GM23338 (cell line): ENCODE measurements around the gene SH3GL3. TPM values are rescaled to one million over a fixed set of nuclear protein-coding genes. Genes with fewer than 3 reads are reported as not detected.

Experiments used
- ATAC-seq: fragments of 200-7000 bp; cut with Tn5 transposase; 3 replicates; pipeline ENCODE4 v1.9.1; 2020
- DNase-seq: peaks from one replicate; pipeline ENCODE4 v3.0.0-alpha.2; 2015; ENCODE audit warnings: low spot score
- H2AFZ ChIP-seq: fragments of 200-600 bp; sonication (generic); 2 replicates; pipeline ENCODE4 v1.8.0; 2016; ENCODE audit warnings: antibody characterized with exemption, mild to moderate bottlenecking, moderate library complexity
- H3F3A ChIP-seq: fragments of 200-600 bp; sonication (generic); replicated peaks from 2 replicates; pipeline ENCODE4 v1.8.0; 2017; ENCODE audit warnings: antibody characterized with exemption, mixed run types, low read depth
- H3K27ac ChIP-seq: fragments of 200-600 bp; sonication (generic); 2 replicates; pipeline ENCODE4 v1.6.1; 2016; ENCODE audit warnings: low read depth
- H3K27me3 ChIP-seq: fragments of 200-600 bp; sonication (generic); 2 replicates; pipeline ENCODE4 v1.8.0; 2016; ENCODE audit warnings: mild to moderate bottlenecking, mixed run types, moderate library complexity; ENCODE audit not compliant: insufficient read depth
- H3K36me3 ChIP-seq: fragments of 200-600 bp; sonication (generic); 2 replicates; pipeline ENCODE4 v1.8.0; 2016; ENCODE audit warnings: mild to moderate bottlenecking; ENCODE audit not compliant: insufficient read depth
- H3K4me1 ChIP-seq: fragments of 200-600 bp; sonication (generic); 2 replicates; pipeline ENCODE4 v1.8.0; 2016; ENCODE audit warnings: mild to moderate bottlenecking, moderate library complexity; ENCODE audit not compliant: insufficient read depth
- H3K4me2 ChIP-seq: fragments of 200-600 bp; sonication (generic); 2 replicates; pipeline ENCODE4 v1.7.1; 2017; ENCODE audit warnings: mixed run types
- H3K4me3 ChIP-seq: fragments of 200-600 bp; sonication (generic); 2 replicates; pipeline ENCODE4 v1.6.1; 2016; ENCODE audit warnings: mixed run types
- H3K79me2 ChIP-seq: fragments of 200-600 bp; sonication (generic); replicated peaks from 2 replicates; pipeline ENCODE4 v1.8.0; 2017; ENCODE audit warnings: mild to moderate bottlenecking; ENCODE audit not compliant: insufficient read depth
- H3K9me2 ChIP-seq: fragments of 200-600 bp; sonication (generic); 2 replicates; pipeline ENCODE4 v1.8.0; 2017; ENCODE audit not compliant: insufficient read depth
- H4K20me1 ChIP-seq: fragments of 200-600 bp; sonication (generic); replicated peaks from 2 replicates; pipeline ENCODE4 v1.8.0; 2017; ENCODE audit warnings: mild to moderate bottlenecking; ENCODE audit not compliant: insufficient read depth
- H3K27ac Mint-ChIP-seq: 2 replicates; pipeline ENCODE4 v1.8.0; 2020; ENCODE audit warnings: inconsistent platforms, mild to moderate bottlenecking, moderate library complexity, mixed read lengths
- H3K27me3 Mint-ChIP-seq: 3 replicates; pipeline ENCODE4 v1.8.0; 2022; ENCODE audit warnings: low read depth, mild to moderate bottlenecking, moderate library complexity, mixed read lengths, inconsistent platforms; ENCODE audit not compliant: insufficient read depth, poor library complexity
- H3K36me3 Mint-ChIP-seq: 3 replicates; pipeline ENCODE4 v1.8.0; 2021; ENCODE audit warnings: low read depth, mild to moderate bottlenecking, inconsistent platforms, moderate library complexity, mixed read lengths
- H3K4me1 Mint-ChIP-seq: 3 replicates; pipeline ENCODE4 v1.8.0; 2020; ENCODE audit warnings: mild to moderate bottlenecking, inconsistent platforms, mixed read lengths
- H3K4me3 Mint-ChIP-seq: 3 replicates; pipeline ENCODE4 v1.8.0; 2021; ENCODE audit warnings: moderate library complexity, mild to moderate bottlenecking, inconsistent platforms, mixed read lengths
- H3K9me3 Mint-ChIP-seq: 3 replicates; pipeline ENCODE4 v1.8.0; 2020; ENCODE audit warnings: moderate library complexity, mild to moderate bottlenecking, inconsistent platforms, mixed read lengths
- CREB1 ChIP-seq: fragments of 250-450 bp; sonication (Bioruptor Pico); IDR thresholded peaks from 2 replicates; pipeline ENCODE4 v1.5.0; 2020; ENCODE audit warnings: low read depth, mild to moderate bottlenecking, moderate library complexity
- EZH2 ChIP-seq: fragments of 200-600 bp; sonication (generic); IDR thresholded peaks from one replicate; pipeline ENCODE4 v1.8.0; 2017; ENCODE audit warnings: antibody characterized with exemption, mild to moderate bottlenecking, low read depth; ENCODE audit not compliant: unreplicated experiment
- EZH2phosphoT487 ChIP-seq: fragments of 200-600 bp; sonication (generic); IDR thresholded peaks from one replicate; pipeline ENCODE4 v1.8.1; 2018; ENCODE audit warnings: antibody characterized with exemption; ENCODE audit not compliant: unreplicated experiment
- JUNB ChIP-seq: IDR thresholded peaks from one replicate; pipeline ENCODE4 v1.6.1; 2016; ENCODE audit warnings: antibody characterized with exemption; ENCODE audit not compliant: unreplicated experiment
- NANOG ChIP-seq: IDR thresholded peaks from 2 replicates; pipeline ENCODE4 v1.6.1; 2016; ENCODE audit warnings: antibody characterized with exemption, borderline replicate concordance
- POLR2AphosphoS5 ChIP-seq: IDR thresholded peaks from 2 replicates; pipeline ENCODE4 v1.6.1; 2016; ENCODE audit warnings: antibody characterized with exemption, low read depth
- ZNF114 ChIP-seq: fragments of 250-450 bp; sonication (Bioruptor Pico); IDR thresholded peaks from 2 replicates; pipeline ENCODE4 v1.5.0; 2020; ENCODE audit warnings: mild to moderate bottlenecking, moderate library complexity
- ZNF331 ChIP-seq: fragments of 250-450 bp; sonication (Bioruptor Pico); IDR thresholded peaks from 2 replicates; pipeline ENCODE4 v1.5.0; 2020; ENCODE audit warnings: low read depth, mild to moderate bottlenecking, moderate library complexity
- polyA plus RNA-seq: library from polyadenylated mRNA; unstranded; fragments of >200 nt; fragmentation: Nextera tagmentation; extraction: Ambion mirVana; gene quantifications from 2 replicates; pipeline ENCODE4 v1.2.1, GENCODE V29; 2016
- total RNA-seq: library from RNA; depleted of rRNA; stranded (reverse); fragments of >200 nt; shearing (Covaris generic); gene quantifications from 2 replicates; pipeline ENCODE4 v1.2.3, GENCODE V29; 2014
- TF ChIP-seq, protein P1 (sequence below): IDR thresholded peaks from one replicate; pipeline ENCODE4 v1.6.1; 2018; ENCODE audit warnings: antibody characterized with exemption; ENCODE audit not compliant: unreplicated experiment
- TF ChIP-seq, protein P2 (sequence below), 2 experiments: fragments of 200-600 bp in 1 of 2; sonication (generic) in 1 of 2; conservative IDR thresholded peaks; 2 replicates each; pipeline versions ENCODE4 v1.5.1 to v1.6.1; 2016 to 2017; ENCODE audit warnings: antibody characterized with exemption in 2 of 2, low read depth in 2 of 2, mild to moderate bottlenecking in 2 of 2, moderate library complexity in 1 of 2
- TF ChIP-seq, protein P3 (sequence below): IDR thresholded peaks from 2 replicates; pipeline ENCODE4 v1.6.1; 2016; ENCODE audit warnings: antibody characterized with exemption

Gene SH3GL3
- total and polyA plus RNA-seq, 2 experiments from 2014 or later, result 15.9 to 21.1 TPM

DNA sequence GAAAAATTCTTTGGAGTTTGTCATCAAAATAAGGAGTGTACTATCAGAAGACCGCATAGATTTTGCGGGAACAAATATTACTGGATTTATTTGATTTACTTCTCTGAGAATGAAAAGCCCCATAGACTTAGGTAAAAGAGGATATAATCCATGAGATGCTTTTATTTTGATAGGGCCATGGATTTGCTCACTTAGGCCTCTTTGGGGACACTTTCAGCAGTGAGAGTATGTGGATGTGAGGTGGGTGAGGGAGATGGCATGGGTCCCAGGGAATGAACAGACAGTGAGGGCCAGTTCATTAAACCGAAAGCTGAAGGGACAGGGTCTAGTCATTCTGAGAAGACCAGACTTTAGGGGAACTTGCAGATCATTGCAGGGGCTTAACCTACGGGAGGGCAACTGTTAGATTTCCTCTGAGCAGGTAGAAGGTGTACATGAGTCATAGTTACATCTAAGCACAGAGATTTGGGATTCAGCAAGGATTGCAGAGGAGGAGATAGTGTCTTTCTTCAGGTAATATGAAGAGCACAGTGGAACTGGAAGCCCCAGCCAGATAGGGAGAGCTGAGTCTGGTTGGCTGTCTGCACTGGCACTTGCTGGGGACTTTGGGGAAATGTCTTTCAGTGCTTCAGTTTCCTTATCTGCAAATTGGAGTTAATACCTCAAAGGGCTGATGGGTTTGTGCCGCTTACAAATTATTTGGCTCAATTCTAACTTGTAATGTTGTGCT is 30.8 kb downstream of the SH3GL3 start:
- H3K79me2 ChIP-seq, result no peaks in the 10 kb centered on the region
- no peaks in the 10 kb centered on the region for H3K9me2 ChIP-seq
- H3K27me3 ChIP-seq, result no peaks in the 10 kb centered on the region
- Mint-ChIP-seq H3K27ac (no peak overlapping the region), H3K9me3 (0 out of 3 replicates have a peak, but pooled peaks cover 2% of the 10 kb centered on the region), H3K4me1 (peaks cover 24% of the 10 kb centered on the region), H3K4me3 (no peak overlapping the region), H3K36me3 (peaks cover 3% of the 10 kb centered on the region; the same call in 1 of the 3 replicates), H3K27me3 (no peaks in the 10 kb centered on the region)
- no peak for ATAC-seq
- no peak for TF ChIP-seq EZH2phosphoT487
- TF ChIP-seq ZNF331 (CRISPR knock-in tag), result no peak
- TF ChIP-seq, protein P1, sequence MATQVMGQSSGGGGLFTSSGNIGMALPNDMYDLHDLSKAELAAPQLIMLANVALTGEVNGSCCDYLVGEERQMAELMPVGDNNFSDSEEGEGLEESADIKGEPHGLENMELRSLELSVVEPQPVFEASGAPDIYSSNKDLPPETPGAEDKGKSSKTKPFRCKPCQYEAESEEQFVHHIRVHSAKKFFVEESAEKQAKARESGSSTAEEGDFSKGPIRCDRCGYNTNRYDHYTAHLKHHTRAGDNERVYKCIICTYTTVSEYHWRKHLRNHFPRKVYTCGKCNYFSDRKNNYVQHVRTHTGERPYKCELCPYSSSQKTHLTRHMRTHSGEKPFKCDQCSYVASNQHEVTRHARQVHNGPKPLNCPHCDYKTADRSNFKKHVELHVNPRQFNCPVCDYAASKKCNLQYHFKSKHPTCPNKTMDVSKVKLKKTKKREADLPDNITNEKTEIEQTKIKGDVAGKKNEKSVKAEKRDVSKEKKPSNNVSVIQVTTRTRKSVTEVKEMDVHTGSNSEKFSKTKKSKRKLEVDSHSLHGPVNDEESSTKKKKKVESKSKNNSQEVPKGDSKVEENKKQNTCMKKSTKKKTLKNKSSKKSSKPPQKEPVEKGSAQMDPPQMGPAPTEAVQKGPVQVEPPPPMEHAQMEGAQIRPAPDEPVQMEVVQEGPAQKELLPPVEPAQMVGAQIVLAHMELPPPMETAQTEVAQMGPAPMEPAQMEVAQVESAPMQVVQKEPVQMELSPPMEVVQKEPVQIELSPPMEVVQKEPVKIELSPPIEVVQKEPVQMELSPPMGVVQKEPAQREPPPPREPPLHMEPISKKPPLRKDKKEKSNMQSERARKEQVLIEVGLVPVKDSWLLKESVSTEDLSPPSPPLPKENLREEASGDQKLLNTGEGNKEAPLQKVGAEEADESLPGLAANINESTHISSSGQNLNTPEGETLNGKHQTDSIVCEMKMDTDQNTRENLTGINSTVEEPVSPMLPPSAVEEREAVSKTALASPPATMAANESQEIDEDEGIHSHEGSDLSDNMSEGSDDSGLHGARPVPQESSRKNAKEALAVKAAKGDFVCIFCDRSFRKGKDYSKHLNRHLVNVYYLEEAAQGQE, result no peak
- TF ChIP-seq EZH2, result no peak
- no peak for TF ChIP-seq ZNF114
- TF ChIP-seq JUNB, result no peak
- TF ChIP-seq CREB1, result no peak
- TF ChIP-seq, protein P2, sequence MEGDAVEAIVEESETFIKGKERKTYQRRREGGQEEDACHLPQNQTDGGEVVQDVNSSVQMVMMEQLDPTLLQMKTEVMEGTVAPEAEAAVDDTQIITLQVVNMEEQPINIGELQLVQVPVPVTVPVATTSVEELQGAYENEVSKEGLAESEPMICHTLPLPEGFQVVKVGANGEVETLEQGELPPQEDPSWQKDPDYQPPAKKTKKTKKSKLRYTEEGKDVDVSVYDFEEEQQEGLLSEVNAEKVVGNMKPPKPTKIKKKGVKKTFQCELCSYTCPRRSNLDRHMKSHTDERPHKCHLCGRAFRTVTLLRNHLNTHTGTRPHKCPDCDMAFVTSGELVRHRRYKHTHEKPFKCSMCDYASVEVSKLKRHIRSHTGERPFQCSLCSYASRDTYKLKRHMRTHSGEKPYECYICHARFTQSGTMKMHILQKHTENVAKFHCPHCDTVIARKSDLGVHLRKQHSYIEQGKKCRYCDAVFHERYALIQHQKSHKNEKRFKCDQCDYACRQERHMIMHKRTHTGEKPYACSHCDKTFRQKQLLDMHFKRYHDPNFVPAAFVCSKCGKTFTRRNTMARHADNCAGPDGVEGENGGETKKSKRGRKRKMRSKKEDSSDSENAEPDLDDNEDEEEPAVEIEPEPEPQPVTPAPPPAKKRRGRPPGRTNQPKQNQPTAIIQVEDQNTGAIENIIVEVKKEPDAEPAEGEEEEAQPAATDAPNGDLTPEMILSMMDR (conservative IDR thresholded peaks at IDR 0.05; ENCODE audit: low read depth in 2 of 2), result no peak
- no peak for TF ChIP-seq NANOG
- no peak for TF ChIP-seq POLR2AphosphoS5
- peaks cover 17% of the 10 kb centered on the region for H3K4me1 ChIP-seq
- H4K20me1 ChIP-seq, result no peaks in the 10 kb centered on the region
- no peaks in the 10 kb centered on the region for H3F3A ChIP-seq
- no peak overlapping the region for H2AFZ ChIP-seq
- H3K4me3 ChIP-seq, result no peak overlapping the region
- no peak for DNase-seq
- no peak overlapping the region for H3K4me2 ChIP-seq
- no peak overlapping the region for H3K27ac ChIP-seq
- no peaks in the 10 kb centered on the region for H3K36me3 ChIP-seq

DNA sequence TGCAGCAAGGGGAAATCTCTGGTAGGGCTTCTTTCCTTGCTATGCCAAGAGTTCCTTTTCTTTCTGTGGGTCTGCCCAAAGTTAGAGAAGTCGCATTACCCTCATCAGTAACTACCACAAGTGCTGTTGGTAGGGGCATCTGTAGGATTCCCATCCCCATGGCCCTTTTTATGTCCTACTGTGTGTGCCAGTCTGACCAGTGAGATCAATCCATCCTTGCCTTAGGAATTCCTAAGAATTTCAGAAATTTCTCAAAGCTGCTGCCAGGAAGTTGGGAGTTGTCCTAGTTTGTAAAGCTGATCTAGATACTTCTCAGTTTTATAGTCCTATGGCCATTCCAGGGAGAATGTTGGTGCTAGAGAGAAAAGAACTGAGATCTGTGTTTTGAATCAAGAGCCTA is 36.5 kb downstream of the SH3GL3 start:
- H3K79me2 ChIP-seq, result no peaks in the 10 kb centered on the region
- Mint-ChIP-seq H3K27ac (no peak overlapping the region), H3K27me3 (peaks cover 2% of the 10 kb centered on the region), H3K9me3 (peaks cover 21% of the 10 kb centered on the region; the same call in 2 of the 3 replicates), H3K4me3 (no peak overlapping the region), H3K4me1 (peaks cover 5% of the 10 kb centered on the region; the same call in 2 of the 3 replicates), H3K36me3 (peaks cover 22% of the 10 kb centered on the region)
- no peak overlapping the region for H3K4me3 ChIP-seq
- no peaks in the 10 kb centered on the region for H3K36me3 ChIP-seq
- H4K20me1 ChIP-seq, result no peaks in the 10 kb centered on the region
- H3K9me2 ChIP-seq, result no peaks in the 10 kb centered on the region
- H2AFZ ChIP-seq, result no peak overlapping the region
- ATAC-seq (no peak), DNase-seq (no peak)
- H3F3A ChIP-seq, result no peaks in the 10 kb centered on the region
- H3K4me1 ChIP-seq, result no peaks in the 10 kb centered on the region
- no peak overlapping the region for H3K4me2 ChIP-seq
- no peaks in the 10 kb centered on the region for H3K27me3 ChIP-seq
- no peak for TF ChIP-seq ZNF114
- no peak for TF ChIP-seq CREB1
- TF ChIP-seq, protein P1, result no peak
- no peak for TF ChIP-seq ZNF331 (CRISPR knock-in tag)
- TF ChIP-seq, protein P3, sequence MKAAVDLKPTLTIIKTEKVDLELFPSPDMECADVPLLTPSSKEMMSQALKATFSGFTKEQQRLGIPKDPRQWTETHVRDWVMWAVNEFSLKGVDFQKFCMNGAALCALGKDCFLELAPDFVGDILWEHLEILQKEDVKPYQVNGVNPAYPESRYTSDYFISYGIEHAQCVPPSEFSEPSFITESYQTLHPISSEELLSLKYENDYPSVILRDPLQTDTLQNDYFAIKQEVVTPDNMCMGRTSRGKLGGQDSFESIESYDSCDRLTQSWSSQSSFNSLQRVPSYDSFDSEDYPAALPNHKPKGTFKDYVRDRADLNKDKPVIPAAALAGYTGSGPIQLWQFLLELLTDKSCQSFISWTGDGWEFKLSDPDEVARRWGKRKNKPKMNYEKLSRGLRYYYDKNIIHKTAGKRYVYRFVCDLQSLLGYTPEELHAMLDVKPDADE, result no peak
- H3K27ac ChIP-seq, result no peak overlapping the region
